Measurements from ENCODE around the gene CCDC7.
"Not testable (repeated sequence)": the region's sequence is repeated elsewhere in the genome, so short reads cannot be mapped to it uniquely, and the experiment has no call there.

Gene CCDC7

DNA sequence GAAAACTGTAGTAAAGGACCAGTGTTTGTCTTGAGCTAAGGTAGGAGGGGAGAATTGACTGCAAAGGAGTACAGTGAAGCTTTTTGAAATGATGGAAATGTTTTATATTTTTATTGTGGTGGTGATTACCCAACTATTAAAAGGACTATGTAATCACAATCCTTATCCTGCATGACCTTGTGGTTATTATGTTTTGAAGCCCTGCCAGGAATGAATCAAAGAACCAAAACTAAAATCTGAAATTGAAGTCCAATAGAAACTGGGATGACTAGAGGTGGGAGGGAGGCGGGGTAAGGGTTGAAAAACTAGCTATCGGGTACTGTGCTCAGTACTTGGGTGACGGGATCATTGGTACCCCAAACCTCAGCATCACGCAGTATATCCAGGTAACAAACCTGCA is 8.2 kb downstream of the CCDC7 start:
- no peak for DNase-seq (ENCODE audit: low spot score)

GRCh38 chr10:32459051-32459698 is 13.2 kb downstream of the CCDC7 start:
- DNase-seq (ENCODE audit: low spot score), result no peak

DNA sequence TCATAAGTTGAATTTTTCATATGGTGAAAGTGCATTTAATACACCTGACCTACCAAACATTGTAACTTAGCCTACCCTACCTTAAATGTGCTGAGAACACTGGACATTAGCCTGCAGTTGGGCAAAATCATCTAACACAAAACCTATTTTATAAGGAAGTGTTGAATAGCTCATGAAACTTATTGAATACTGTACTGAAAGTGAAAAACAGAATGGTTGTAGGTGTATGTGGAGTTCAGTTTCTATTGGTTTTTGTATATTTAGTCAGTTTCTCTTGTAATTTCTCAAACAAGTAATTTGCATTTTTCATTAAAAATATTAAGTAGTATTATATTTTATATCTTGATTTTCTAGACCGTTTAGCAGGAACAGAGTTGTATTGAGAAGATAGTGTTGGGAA is 15.3 kb downstream of the CCDC7 start:
- DNase-seq (ENCODE audit: low spot score), result no peak

GRCh38 chr10:32471232-32471631 is 25.3 kb downstream of the CCDC7 start:
- no peak for DNase-seq (ENCODE audit: low spot score)

- DNase-seq (ENCODE audit: low spot score), result no peak
These were observed 31.6 kb downstream of the CCDC7 start for GRCh38 chr10:32477499-32477898.

DNA sequence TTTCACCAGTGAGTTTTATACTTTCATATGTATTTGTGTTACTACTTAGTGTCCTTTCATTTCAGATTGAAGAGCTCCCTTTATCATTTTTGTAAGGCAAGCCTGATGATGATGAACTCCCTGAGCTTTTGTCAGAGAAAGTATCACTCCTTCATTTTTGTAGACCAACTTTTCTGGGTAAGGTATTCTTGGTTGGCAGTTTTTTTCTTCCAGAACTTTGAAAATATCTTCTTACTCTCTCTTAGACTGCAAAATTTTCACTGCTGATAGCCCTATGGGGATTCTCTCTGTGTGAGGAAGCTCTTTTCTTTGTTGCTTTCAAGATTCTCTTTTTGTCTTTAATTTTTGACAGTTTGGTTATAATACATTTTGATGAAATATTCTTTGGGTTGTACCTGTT is 35.7 kb downstream of the CCDC7 start:
- DNase-seq (ENCODE audit: low spot score), result no peak

DNA sequence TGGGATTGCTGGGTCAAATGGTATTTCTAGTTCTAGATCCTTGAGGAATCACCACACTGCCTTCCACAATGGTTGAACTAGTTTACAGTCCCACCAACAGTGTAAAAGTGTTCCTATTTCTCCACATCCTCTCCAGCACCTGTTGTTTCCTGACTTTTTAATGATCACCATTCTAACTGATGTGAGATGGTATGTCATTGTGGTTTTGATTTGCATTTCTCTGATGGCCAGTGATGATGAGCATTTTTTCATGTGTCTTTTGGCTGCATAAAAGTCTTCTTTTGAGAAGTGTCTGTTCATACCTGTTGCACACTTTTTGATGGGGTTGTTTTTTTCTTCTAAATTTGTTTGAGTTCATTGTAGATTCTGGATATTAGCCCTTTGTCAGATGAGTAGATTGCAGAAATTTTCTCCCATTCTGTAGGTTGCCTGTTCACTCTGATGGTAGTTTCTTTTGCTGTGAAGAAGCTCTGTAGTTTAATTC is 37.1 kb downstream of the CCDC7 start:
- DNase-seq (ENCODE audit: low spot score), result not testable (repeated sequence)

- DNase-seq (ENCODE audit: low spot score), result not testable (repeated sequence)
These were observed 42.1 kb downstream of the CCDC7 start for GRCh38 chr10:32488038-32488437.

DNA sequence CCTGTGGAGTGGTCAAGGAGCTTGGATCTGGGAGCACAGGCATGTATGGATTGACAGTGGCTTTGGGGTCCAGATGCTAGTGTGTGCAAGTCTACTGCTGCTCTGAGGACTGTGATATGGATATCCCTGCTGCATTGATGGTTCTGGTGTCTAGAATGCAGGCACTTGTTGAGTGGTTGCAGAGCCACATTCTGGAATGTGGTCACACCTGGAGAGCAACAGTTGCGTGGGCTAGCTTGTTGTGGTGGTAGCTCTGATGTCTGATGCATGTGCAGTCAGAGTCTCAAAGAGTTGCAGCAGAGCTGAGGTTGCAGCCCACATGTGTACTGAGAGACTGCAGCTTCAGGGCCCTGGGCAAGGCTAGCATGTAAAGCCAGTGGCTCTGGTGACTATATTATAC is 43.2 kb downstream of the CCDC7 start:
- no peak for DNase-seq (ENCODE audit: low spot score)

DNA sequence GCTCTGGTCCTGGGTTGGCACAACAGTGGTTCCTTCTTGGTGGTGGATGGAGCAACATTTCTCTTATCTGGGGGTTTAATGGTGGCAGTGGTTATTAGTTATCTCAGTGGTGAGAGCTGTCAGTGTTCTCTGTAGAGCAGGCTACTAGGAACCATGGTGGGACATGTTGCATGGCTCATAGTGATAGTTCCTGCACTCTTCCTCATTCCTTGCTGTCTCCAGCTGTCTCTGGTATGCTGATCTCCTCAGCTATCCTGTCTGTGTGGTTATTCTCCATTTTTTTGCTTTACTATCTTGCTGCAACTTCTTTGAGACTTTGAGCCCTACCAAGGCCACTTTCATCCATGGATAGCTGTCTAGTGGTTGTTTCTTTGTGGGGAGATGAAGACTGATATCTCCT is 44.0 kb downstream of the CCDC7 start:
- DNase-seq (ENCODE audit: low spot score), result no peak

- DNase-seq (ENCODE audit: low spot score), result not testable (repeated sequence)
These were observed 48.6 kb downstream of the CCDC7 start for GRCh38 chr10:32494562-32494961.

GRCh38 chr10:32500136-32500535 is 54.2 kb downstream of the CCDC7 start:
- DNase-seq (ENCODE audit: low spot score), result not testable (repeated sequence)

DNA sequence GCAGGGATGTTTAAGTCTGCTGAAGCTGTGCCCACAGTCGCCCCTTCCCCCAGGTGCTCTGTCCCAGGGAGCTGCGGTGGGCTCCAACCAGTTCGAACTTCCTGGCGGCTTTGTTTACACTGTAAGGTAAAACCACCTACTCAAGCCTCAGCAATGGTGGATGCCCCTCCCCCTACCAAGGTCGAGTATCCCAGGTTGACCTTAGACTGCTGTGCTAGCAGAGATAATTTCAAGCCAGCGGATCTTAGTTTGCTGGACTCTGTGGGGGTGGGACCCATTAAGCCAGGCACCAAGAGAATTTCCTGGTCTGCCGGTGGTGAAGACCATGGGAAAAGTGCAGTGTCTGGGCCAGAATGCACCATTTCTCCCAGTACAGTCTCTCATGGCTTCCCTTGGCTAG is 56.0 kb downstream of the CCDC7 start:
- no peak for DNase-seq (ENCODE audit: low spot score)

GRCh38 chr10:32505762-32506420 is 60.0 kb downstream of the CCDC7 start:
- DNase-seq (ENCODE audit: low spot score), result not testable (repeated sequence)

DNA sequence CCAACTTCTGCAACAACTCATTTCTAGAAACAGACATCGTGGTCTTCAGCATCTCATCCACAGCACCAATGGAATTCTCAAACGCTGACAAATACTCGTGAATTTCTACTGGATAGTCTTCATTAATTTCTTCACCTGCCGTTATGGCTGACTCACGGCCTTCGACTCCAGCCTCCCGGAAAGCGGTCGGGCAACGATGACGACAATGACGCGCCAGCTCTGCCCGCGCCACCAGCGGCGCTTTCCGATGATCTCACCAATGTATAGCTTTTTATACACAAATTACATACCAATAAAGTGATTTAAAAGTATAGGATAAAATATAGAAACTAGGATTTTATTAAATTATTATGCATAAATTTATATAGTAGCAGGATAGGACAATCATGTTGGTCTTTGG is 65.7 kb downstream of the CCDC7 start:
- DNase-seq (ENCODE audit: low spot score), result no peak

- no peak for DNase-seq (ENCODE audit: low spot score)
These were observed 70.9 kb downstream of the CCDC7 start for GRCh38 chr10:32516567-32517495.

DNA sequence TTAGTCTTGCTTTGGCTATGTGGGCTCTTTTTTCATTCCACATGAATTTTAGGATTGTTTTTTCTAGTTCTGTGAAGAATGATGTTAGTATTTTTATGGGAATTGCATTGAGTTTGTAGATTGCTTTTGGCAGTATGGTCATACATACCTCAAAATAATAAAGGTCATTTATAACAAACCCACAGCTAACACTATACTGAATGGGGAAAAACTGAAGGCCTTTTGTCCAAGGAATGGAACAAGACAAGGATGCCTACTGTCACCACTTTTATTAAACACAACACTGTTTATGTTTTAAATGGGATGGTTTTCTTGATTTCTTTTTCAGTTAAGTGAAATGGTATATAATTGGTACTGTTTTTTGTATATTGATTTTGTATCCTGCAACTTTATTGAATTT is 84.3 kb downstream of the CCDC7 start:
- no peak for DNase-seq (ENCODE audit: low spot score)

DNA sequence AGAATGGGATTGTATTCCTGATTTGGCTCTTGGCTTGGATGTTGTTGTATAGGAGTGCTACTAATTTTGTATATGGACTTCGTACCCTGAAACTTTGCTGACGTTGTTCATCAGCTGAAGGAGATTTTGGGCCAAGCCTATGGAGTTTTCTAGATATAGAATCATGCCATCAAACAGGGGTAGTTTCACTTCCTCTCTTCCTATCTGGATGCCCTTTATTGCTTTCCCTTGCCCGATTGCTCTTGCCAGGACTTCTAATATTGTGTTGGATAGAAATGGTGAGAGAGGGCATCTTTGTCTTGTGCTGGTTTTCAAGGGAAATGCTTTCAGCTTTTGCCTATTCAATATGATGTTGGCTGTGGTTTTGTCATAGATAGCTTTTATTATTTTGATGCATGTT is 92.3 kb downstream of the CCDC7 start:
- DNase-seq (ENCODE audit: low spot score), result no peak

DNA sequence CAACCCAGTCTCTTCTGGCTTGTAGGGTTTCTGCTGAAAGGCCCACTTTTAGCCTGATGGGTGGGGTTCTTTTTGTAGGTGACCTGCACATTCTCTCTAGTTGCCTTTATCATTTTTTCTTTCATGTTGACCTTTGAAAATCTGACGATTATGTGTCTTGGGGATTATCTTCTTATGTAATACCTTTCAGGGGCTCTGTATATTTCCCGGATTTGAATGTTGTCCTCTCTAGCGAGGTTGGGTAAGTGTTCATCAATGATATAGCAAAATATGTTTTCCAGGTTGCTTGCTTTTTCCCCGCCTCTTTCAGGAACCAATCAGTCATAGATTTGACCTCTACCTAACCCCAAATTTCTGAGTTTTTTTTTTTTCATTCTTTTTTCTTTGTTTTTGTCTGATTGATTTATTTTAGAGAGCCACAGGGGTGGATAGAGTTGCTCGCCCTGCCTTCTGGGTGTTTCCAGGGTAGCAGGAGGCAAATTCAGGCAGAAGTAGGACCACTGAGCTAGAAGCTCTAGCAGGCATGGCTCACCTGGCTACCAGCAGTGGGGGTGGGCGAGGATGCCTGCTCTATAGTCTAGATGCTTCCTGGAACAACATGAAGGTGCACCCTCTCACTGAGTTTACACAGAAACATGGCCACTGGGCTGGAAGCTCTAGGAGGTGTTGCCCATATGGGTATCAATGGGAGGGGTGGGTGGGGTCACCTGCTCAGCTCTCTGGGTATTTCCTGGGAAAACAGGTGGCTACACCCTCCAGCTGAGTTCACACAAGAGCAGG is 94.9 kb downstream of the CCDC7 start:
- DNase-seq (ENCODE audit: low spot score), result no peak

DNA sequence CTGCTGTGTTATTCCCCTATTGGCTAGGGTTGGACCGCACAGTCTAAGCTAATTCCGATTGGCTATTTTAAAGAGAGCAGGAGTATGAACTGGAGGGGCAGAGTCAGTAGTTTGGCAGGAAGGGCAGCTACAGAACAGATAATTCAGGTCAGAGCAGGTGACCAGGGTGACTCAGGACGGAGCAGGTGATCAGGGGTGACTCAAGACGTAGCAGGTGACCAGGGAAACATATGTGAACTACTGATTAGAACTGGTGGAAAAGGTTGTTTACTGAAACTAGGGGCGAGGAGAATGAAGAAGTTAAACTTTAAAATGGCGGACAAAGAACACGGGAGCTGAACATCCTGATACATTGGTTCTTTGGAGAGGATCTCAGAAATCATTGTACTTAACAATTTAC is 102.3 kb downstream of the CCDC7 start:
- no peak for DNase-seq (ENCODE audit: low spot score)

DNA sequence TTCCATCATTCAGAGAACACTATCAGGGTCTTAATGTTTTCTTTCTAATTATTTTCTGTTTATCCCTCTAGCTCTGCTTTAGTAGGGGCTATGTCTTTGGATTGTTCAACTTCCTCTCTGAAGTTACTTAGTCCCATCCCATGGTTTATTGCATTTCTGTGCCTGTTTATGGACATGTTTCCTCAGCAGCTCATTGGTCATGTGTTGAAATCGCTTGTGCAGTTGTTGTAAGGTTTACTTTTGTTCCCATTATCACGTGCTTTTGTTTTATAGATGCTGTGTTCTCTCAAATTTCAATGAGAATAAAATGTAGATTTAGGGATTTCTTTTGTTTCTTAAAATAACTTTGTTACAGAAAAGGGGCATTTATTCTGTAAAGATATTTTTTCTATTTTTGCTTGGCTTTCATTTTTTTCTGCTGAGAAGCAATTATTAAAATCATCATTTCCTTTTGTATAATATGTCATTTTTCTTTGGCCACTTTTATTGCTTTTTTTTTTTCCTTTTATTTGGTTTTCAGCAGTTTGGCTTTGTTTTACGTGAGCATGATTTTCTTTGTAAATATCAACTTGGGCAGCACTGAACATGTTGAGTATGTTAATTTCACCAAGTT is 110.9 kb downstream of the CCDC7 start:
- DNase-seq (ENCODE audit: low spot score), result no peak

DNA sequence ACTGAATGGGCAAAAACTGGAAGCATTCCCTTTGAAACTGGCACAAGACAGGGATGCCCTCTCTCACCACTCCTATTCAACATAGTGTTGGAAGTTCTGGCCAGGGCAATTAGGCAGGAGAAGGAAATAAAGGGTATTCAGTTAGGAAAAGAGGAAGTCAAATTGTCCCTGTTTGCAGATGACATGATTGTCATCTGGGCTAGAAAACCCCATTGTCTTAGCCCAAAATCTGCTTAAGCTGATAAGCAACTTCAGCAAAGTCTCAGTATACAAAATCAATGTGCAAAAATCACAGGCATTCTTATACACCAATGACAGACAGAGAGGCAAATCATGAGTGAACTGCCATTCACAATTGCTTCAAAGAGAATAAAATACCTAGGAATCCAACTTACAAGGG is 116.8 kb downstream of the CCDC7 start:
- not testable (repeated sequence) for DNase-seq (ENCODE audit: low spot score)

Data from RKO (cell line).